Parathyroid adenoma (tissue), 2 donors: ENCODE data around the gene GUCA2B.

Experiments used
- H2AFZ ChIP-seq: fragments of 300-600 bp; sonication (generic); one replicate; pipeline ENCODE4 v1.7.0; 2017; ENCODE audit warnings: antibody characterized with exemption, mild to moderate bottlenecking
- H3K27ac ChIP-seq: fragments of 300-600 bp; sonication (generic); one replicate; pipeline ENCODE4 v1.7.0; 2017
- H3K27me3 ChIP-seq: fragments of 300-600 bp; sonication (generic); one replicate; pipeline ENCODE4 v1.7.0; 2017; ENCODE audit warnings: low read length; ENCODE audit not compliant: control insufficient read depth, insufficient read depth
- H3K36me3 ChIP-seq: fragments of 300-600 bp; sonication (generic); one replicate; pipeline ENCODE4 v1.7.0; 2017; ENCODE audit warnings: low read length; ENCODE audit not compliant: control insufficient read depth, insufficient read depth
- H3K4me1 ChIP-seq: fragments of 300-600 bp; sonication (generic); one replicate; pipeline ENCODE4 v1.7.0; 2017; ENCODE audit warnings: control low read depth
- H3K4me2 ChIP-seq: fragments of 300-600 bp; sonication (generic); one replicate; pipeline ENCODE4 v1.7.0; 2017; ENCODE audit warnings: low read length
- H3K4me3 ChIP-seq: fragments of 300-600 bp; sonication (generic); one replicate; pipeline ENCODE4 v1.7.0; 2017; ENCODE audit warnings: low read depth, low read length
- H3K79me2 ChIP-seq: fragments of 300-600 bp; sonication (generic); one replicate; pipeline ENCODE4 v1.7.0; 2017; ENCODE audit warnings: control low read depth
- H3K9ac ChIP-seq: fragments of 300-600 bp; sonication (generic); one replicate; pipeline ENCODE4 v1.7.0; 2017; ENCODE audit warnings: mild to moderate bottlenecking
- H3K9me3 ChIP-seq: fragments of 300-600 bp; sonication (generic); one replicate; pipeline ENCODE4 v1.7.0; 2017; ENCODE audit warnings: low read length; ENCODE audit not compliant: control insufficient read depth
- CTCF ChIP-seq: fragments of 300-600 bp; sonication (generic); IDR thresholded peaks from one replicate; pipeline ENCODE4 v1.7.0; 2017; ENCODE audit warnings: antibody characterized with exemption, mild to moderate bottlenecking
- donor health status: primary hyperparathyroidism.

Gene GUCA2B

GRCh38 chr1:42135426-42135825 lies 17.8 kb upstream of the GUCA2B start:
- H2AFZ ChIP-seq, result no peak overlapping the region
- H3K4me2 ChIP-seq, result no peak overlapping the region
- H3K4me3 ChIP-seq, result no peak overlapping the region
- H3K4me1 ChIP-seq, result no peaks in the 10 kb centered on the region
- H3K27me3 ChIP-seq, result no peaks in the 10 kb centered on the region
- no peaks in the 10 kb centered on the region for H3K36me3 ChIP-seq
- H3K27ac ChIP-seq, result no peak overlapping the region
- no peak overlapping the region for H3K9ac ChIP-seq
- no peaks in the 10 kb centered on the region for H3K9me3 ChIP-seq
- TF ChIP-seq CTCF, result no peak
- H3K79me2 ChIP-seq, result no peaks in the 10 kb centered on the region

GRCh38 chr1:42136466-42136865 lies 16.7 kb upstream of the GUCA2B start:
- Histone ChIP-seq H2AFZ (no peak overlapping the region), H3K79me2 (no peaks in the 10 kb centered on the region), H3K27ac (no peak overlapping the region), H3K9ac (no peak overlapping the region), H3K9me3 (no peaks in the 10 kb centered on the region), H3K36me3 (no peaks in the 10 kb centered on the region), H3K4me1 (no peaks in the 10 kb centered on the region), H3K4me2 (no peak overlapping the region), H3K4me3 (no peak overlapping the region), H3K27me3 (no peaks in the 10 kb centered on the region)
- TF ChIP-seq CTCF, result no peak

- H3K4me2 ChIP-seq, result no peak overlapping the region
- no peaks in the 10 kb centered on the region for H3K4me1 ChIP-seq
- no peaks in the 10 kb centered on the region for H3K36me3 ChIP-seq
- H2AFZ ChIP-seq, result no peak overlapping the region
- no peak for TF ChIP-seq CTCF
- H3K79me2 ChIP-seq, result no peaks in the 10 kb centered on the region
- H3K27me3 ChIP-seq, result no peaks in the 10 kb centered on the region
- no peaks in the 10 kb centered on the region for H3K9me3 ChIP-seq
- no peak overlapping the region for H3K9ac ChIP-seq
- H3K27ac ChIP-seq, result no peak overlapping the region
- no peak overlapping the region for H3K4me3 ChIP-seq
These were observed 15.4 kb upstream of the GUCA2B start for GRCh38 chr1:42137766-42138165.

GRCh38 chr1:42138586-42138985 lies 14.6 kb upstream of the GUCA2B start:
- no peak for TF ChIP-seq CTCF
- Histone ChIP-seq H3K79me2 (no peaks in the 10 kb centered on the region), H3K4me1 (no peaks in the 10 kb centered on the region), H3K27me3 (no peaks in the 10 kb centered on the region), H3K27ac (no peak overlapping the region), H2AFZ (no peak overlapping the region), H3K4me3 (no peak overlapping the region), H3K4me2 (no peak overlapping the region), H3K9ac (no peak overlapping the region), H3K36me3 (no peaks in the 10 kb centered on the region), H3K9me3 (no peaks in the 10 kb centered on the region)

DNA sequence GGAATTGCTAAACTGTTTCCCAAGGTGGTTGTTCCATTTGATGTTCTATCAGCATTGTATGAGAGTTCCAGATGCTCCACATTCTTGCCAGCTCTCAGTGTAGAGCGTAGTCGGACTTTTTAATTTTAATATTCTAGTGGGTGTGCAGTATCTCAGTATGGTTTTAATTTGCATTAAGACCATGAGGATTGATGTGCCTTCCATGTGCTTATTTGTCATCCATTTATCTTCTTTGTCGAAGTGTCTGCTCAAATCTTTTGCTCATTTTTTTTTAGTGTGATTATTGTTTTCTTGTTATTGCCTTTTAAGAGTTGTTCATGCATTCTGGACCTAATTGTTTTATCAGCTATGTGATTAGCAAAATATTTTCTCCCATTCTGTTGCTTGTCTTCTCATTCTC lies 13.8 kb upstream of the GUCA2B start:
- no peaks in the 10 kb centered on the region for H3K9me3 ChIP-seq
- no peak overlapping the region for H3K27ac ChIP-seq
- H3K27me3 ChIP-seq, result no peaks in the 10 kb centered on the region
- H3K9ac ChIP-seq, result no peak overlapping the region
- H3K36me3 ChIP-seq, result no peaks in the 10 kb centered on the region
- no peak overlapping the region for H3K4me2 ChIP-seq
- H3K4me1 ChIP-seq, result no peaks in the 10 kb centered on the region
- TF ChIP-seq CTCF, result no peak
- H3K79me2 ChIP-seq, result no peaks in the 10 kb centered on the region
- no peak overlapping the region for H3K4me3 ChIP-seq
- no peak overlapping the region for H2AFZ ChIP-seq
